Measurements from ENCODE around the gene PTDSS2.

Gene PTDSS2

GRCh38 chr11:417652-418342 lies 32.3 kb upstream of the PTDSS2 start:
- Histone ChIP-seq H3K9me2 (replicated peaks; ENCODE audit: insufficient read depth, low read length) (no peaks in the 10 kb centered on the region), H2AFZ (ENCODE audit: low read length) (no peak overlapping the region), H3K9me3 (replicated peaks; ENCODE audit: insufficient read depth, low read length) (no peaks in the 10 kb centered on the region), H3K4me3 (ENCODE audit: low read length) (no peak overlapping the region), H3K4me1 (ENCODE audit: low read length) (no peaks in the 10 kb centered on the region), H3F3A (ENCODE audit: insufficient read depth, low read length) (no peaks in the 10 kb centered on the region), H3K27me3 (replicated peaks; ENCODE audit: insufficient read depth, low read length) (peaks cover 73% of the 10 kb centered on the region), H4K20me1 (ENCODE audit: insufficient read depth, low read length) (no peaks in the 10 kb centered on the region), H3K27ac (ENCODE audit: low read length) (no peak overlapping the region), H3K36me3 (replicated peaks; ENCODE audit: insufficient read depth, low read length) (no peaks in the 10 kb centered on the region), H3K79me2 (ENCODE audit: low read length) (no peaks in the 10 kb centered on the region), H3K9ac (ENCODE audit: low read length) (no peak overlapping the region), H3K4me2 (ENCODE audit: low read depth, low read length) (no peak overlapping the region)
- no peak for TF ChIP-seq EZH2 (optimal IDR thresholded peaks at IDR 0.05; ENCODE audit: low read depth, low read length)
- no peak for DNase-seq

GRCh38 chr11:418343-419247 lies 31.5 kb upstream of the PTDSS2 start:
- Histone ChIP-seq H3K4me3 (ENCODE audit: low read length) (no peak overlapping the region), H3K4me2 (ENCODE audit: low read depth, low read length) (no peak overlapping the region), H3K79me2 (ENCODE audit: low read length) (no peaks in the 10 kb centered on the region), H3K9me3 (replicated peaks; ENCODE audit: insufficient read depth, low read length) (no peaks in the 10 kb centered on the region), H3K9me2 (replicated peaks; ENCODE audit: insufficient read depth, low read length) (no peaks in the 10 kb centered on the region), H4K20me1 (ENCODE audit: insufficient read depth, low read length) (no peaks in the 10 kb centered on the region), H3K27me3 (replicated peaks; ENCODE audit: insufficient read depth, low read length) (peaks cover 71% of the 10 kb centered on the region), H3K9ac (ENCODE audit: low read length) (no peak overlapping the region), H3F3A (ENCODE audit: insufficient read depth, low read length) (no peaks in the 10 kb centered on the region), H3K27ac (ENCODE audit: low read length) (no peak overlapping the region), H2AFZ (ENCODE audit: low read length) (no peak overlapping the region), H3K36me3 (replicated peaks; ENCODE audit: insufficient read depth, low read length) (no peaks in the 10 kb centered on the region), H3K4me1 (ENCODE audit: low read length) (no peaks in the 10 kb centered on the region)
- DNase-seq, result no peak
- TF ChIP-seq EZH2phosphoT487 (IDR thresholded peaks at IDR 0.05; ENCODE audit: low read length) (no peak), EZH2 (optimal IDR thresholded peaks at IDR 0.05; ENCODE audit: low read depth, low read length) (no peak)
- TF ChIP-seq, protein P1, sequence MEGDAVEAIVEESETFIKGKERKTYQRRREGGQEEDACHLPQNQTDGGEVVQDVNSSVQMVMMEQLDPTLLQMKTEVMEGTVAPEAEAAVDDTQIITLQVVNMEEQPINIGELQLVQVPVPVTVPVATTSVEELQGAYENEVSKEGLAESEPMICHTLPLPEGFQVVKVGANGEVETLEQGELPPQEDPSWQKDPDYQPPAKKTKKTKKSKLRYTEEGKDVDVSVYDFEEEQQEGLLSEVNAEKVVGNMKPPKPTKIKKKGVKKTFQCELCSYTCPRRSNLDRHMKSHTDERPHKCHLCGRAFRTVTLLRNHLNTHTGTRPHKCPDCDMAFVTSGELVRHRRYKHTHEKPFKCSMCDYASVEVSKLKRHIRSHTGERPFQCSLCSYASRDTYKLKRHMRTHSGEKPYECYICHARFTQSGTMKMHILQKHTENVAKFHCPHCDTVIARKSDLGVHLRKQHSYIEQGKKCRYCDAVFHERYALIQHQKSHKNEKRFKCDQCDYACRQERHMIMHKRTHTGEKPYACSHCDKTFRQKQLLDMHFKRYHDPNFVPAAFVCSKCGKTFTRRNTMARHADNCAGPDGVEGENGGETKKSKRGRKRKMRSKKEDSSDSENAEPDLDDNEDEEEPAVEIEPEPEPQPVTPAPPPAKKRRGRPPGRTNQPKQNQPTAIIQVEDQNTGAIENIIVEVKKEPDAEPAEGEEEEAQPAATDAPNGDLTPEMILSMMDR (IDR thresholded peaks at IDR 0.05; ENCODE audit: low read length), result no peak

GRCh38 chr11:419248-420005 lies 30.7 kb upstream of the PTDSS2 start:
- H3K79me2 ChIP-seq (ENCODE audit: low read length), result no peaks in the 10 kb centered on the region

More at GRCh38 chr11:419248-420005, 30.7 kb upstream of the PTDSS2 start:
- Histone ChIP-seq H2AFZ (ENCODE audit: low read length) (no peak overlapping the region), H3K9me3 (replicated peaks; ENCODE audit: insufficient read depth, low read length) (no peaks in the 10 kb centered on the region), H3K4me2 (ENCODE audit: low read depth, low read length) (no peak overlapping the region), H4K20me1 (ENCODE audit: insufficient read depth, low read length) (no peaks in the 10 kb centered on the region), H3K36me3 (replicated peaks; ENCODE audit: insufficient read depth, low read length) (no peaks in the 10 kb centered on the region), H3K9ac (ENCODE audit: low read length) (no peak overlapping the region), H3K4me3 (ENCODE audit: low read length) (no peak overlapping the region), H3K9me2 (replicated peaks; ENCODE audit: insufficient read depth, low read length) (no peaks in the 10 kb centered on the region), H3K4me1 (ENCODE audit: low read length) (no peaks in the 10 kb centered on the region), H3F3A (ENCODE audit: insufficient read depth, low read length) (no peaks in the 10 kb centered on the region), H3K27me3 (replicated peaks; ENCODE audit: insufficient read depth, low read length) (peaks cover 74% of the 10 kb centered on the region), H3K27ac (ENCODE audit: low read length) (no peak overlapping the region)
- no peak for TF ChIP-seq EZH2 (optimal IDR thresholded peaks at IDR 0.05; ENCODE audit: low read depth, low read length)
- TF ChIP-seq, protein P1 (IDR thresholded peaks at IDR 0.05; ENCODE audit: low read length), result no peak
- TF ChIP-seq EZH2phosphoT487 (IDR thresholded peaks at IDR 0.05; ENCODE audit: low read length), result no peak
- DNase-seq, result no peak
